Esophagus (tissue), 2 donors: ENCODE results near the gene SPRN. TPM values are rescaled to one million over a fixed set of nuclear protein-coding genes. Genes with fewer than 3 reads are reported as not detected.

Experiments
- H3K27ac ChIP-seq, 2 donors: one replicate each; pipeline ENCODE4 v1.5.1; 2013; ENCODE audit warnings: low read depth in 2 of 2, mild to moderate bottlenecking in 2 of 2, inconsistent platforms in 1 of 2, low read length in 1 of 2, moderate library complexity in 1 of 2
- H3K27me3 ChIP-seq, 2 donors: one replicate each; pipeline ENCODE4 v1.6.1; 2013; ENCODE audit warnings: low read length in 2 of 2, control low read depth in 1 of 2, mild to moderate bottlenecking in 1 of 2; ENCODE audit not compliant: insufficient read depth in 2 of 2, control insufficient read depth in 1 of 2
- H3K36me3 ChIP-seq, 2 donors: one replicate each; pipeline ENCODE4 v1.6.1; 2013; ENCODE audit warnings: low read length in 1 of 2; ENCODE audit not compliant: control insufficient read depth in 2 of 2, insufficient read depth in 2 of 2
- H3K4me1 ChIP-seq, 2 donors: one replicate each; pipeline ENCODE4 v1.6.1; 2013; ENCODE audit warnings: low read length in 1 of 2; ENCODE audit not compliant: control insufficient read depth in 2 of 2, insufficient read depth in 2 of 2
- H3K4me3 ChIP-seq, 2 donors: one replicate each; pipeline ENCODE4 v1.5.1; 2013; ENCODE audit warnings: low read length in 2 of 2, mild to moderate bottlenecking in 2 of 2, low read depth in 1 of 2, moderate library complexity in 1 of 2
- H3K9me3 ChIP-seq, 2 donors: one replicate each; pipeline ENCODE4 v1.6.1; 2013; ENCODE audit warnings: mild to moderate bottlenecking in 2 of 2, low read depth in 1 of 2, low read length in 1 of 2, moderate library complexity in 1 of 2; ENCODE audit not compliant: control insufficient read depth in 2 of 2, insufficient read depth in 1 of 2
- WGBS, 2 donors: extraction: QIAGEN DNeasy Blood & Tissue Kit; methylation state at CpG; one replicate each; pipeline ENCODE4 v1.1.7; 2013; 5-methylcytosine and 5-hydroxymethylcytosine counted together
- polyA plus RNA-seq, 2 donors: library from polyadenylated mRNA; stranded (reverse); fragments of 200-250 nt; gene quantifications; one replicate each; pipeline ENCODE4 v1.2.3, GENCODE V29; 2013
- donor health status: healthy with polysubstance abuse.
- donor health status: Bipolar disorder and iron deficiency.

Gene SPRN
- polyA plus RNA-seq, 2 donors: 0.11 to 0.33 TPM

DNA sequence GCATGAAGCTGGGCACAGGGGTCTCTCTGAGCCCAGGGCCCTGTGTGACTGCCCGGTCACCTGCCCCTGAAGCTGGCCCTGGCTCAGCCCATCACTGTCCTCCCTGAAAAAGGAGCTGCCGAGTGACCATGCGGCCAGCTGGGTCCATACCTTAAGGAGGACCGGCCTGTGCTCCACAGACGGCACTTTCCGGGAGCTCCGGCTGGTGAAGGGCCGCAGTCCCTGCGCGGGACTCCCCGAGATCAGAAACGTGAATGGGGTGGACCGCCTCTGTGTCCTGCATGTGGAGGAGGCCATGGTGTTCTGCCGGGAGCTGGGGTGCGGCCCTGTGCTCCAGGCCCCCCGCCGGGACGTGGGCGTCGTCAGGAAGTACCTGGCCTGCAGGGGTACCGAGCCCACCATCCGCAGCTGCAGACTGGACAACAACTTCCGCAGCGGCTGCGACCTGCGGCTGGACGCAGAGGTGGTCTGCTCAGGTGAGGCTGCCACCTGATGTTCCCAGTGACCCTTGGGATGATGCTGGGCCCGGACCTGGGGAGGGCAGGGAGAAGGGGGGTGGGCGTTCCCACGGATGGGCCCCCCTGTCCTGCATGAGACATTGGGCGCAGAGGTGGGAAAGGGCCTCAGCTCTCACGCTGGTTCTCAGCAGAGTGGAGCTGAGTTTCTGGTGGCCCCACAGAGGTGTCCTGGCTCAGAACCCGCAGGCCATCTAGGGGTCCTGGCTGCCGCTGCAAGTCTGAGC is 32.8 kb upstream of the SPRN start:
- Histone ChIP-seq H3K27me3 (no peaks in the 10 kb centered on the region), H3K9me3 (peaks cover 5 to 13% of the 10 kb centered on the region in 2 donors), H3K27ac (no peak overlapping the region), H3K4me1 (no peaks in the 10 kb centered on the region), H3K4me3 (no peak overlapping the region), H3K36me3 (no peaks in the 10 kb centered on the region)
- 91% methylated on average over 34 of the region's 34 CpGs for WGBS, 2 donors

DNA sequence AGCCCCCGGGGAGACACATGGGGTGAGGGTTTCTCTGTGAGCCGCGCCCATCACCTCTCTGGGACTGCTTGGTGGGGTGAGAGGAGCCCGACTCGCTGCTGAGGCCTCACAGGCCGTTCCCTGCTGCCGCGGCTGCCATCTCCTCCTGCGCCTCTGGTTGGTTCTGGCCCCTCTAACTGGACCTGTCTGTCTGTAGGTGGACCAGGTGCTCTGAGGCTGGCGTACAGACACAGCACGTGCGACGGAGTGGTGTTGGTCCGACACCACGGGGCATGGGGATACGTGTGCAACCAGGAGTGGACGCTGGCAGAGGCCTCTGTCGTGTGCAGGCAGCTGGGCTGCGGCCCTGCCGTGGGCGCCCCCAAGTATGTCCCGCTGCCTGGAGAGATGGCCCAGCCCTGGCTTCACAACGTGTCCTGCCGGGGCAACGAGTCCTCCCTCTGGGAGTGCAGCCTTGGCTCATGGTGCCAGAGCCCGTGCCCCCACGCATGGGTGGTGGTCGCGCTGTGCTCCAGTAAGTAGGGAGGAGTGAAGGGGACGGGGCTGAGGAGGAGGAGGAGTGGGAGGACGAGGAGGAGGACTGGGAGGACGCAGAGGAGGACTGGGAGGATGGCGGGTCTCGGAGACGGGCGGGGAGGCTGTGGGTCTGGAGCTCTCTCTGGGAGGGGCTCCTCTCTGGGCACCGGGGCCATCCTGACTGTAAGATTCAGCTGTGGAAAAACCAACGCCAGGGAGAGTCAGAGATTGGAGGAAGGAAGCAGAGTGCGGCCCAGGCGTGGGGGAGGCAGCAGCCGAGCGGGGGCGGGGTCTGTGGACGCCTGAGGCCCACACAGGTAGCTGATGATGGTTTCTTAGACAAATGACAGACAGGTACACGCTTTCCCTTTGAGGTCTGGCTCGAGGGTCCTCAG is 31.9 kb upstream of the SPRN start:
- Histone ChIP-seq H3K9me3 (peaks cover 5 to 13% of the 10 kb centered on the region in 2 donors), H3K4me1 (no peaks in the 10 kb centered on the region)
- WGBS, 2 donors: 85 to 87% methylated on average over 45 to 46 of the region's 46 CpGs

DNA sequence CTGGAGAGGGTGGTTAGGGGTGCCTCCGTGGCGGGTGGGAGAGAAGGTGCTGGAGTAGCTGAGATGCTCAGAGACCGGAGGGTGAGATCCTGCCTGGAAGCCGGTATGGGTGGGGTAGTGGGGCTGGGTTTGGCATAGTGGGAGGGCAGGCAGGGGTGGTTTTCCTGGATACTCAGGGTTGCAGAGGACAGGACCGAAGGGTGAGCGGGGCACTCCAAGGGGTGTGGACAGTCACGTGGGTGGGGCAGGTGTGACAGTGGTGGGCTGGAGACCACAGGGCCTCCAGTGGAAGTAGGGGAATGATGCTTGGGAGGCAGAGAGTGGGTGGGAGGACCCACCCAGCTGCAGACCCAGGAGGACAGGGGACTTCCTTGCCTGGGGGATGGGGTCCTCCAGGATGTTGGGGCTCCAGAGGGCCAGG is 31.2 kb upstream of the SPRN start:
- H3K27ac ChIP-seq: no peak overlapping the region
- no peaks in the 10 kb centered on the region for H3K27me3 ChIP-seq
- no peak overlapping the region for H3K4me3 ChIP-seq
- peaks cover 5 to 13% of the 10 kb centered on the region in 2 donors for H3K9me3 ChIP-seq
- no peaks in the 10 kb centered on the region for H3K4me1 ChIP-seq
- no peaks in the 10 kb centered on the region for H3K36me3 ChIP-seq
- 85 to 90% methylated on average over 7 of the region's 7 CpGs for WGBS, 2 donors

More for the DNA sequence above, 31.9 kb upstream of the SPRN start:
- Histone ChIP-seq H3K36me3 (no peaks in the 10 kb centered on the region), H3K4me3 (no peak overlapping the region), H3K27ac (no peak overlapping the region), H3K27me3 (no peaks in the 10 kb centered on the region)

GRCh38 chr10:133455196-133455595 is 30.8 kb upstream of the SPRN start:
- Histone ChIP-seq H3K4me3 (no peak overlapping the region), H3K27ac (no peak overlapping the region), H3K36me3 (no peaks in the 10 kb centered on the region), H3K4me1 (no peaks in the 10 kb centered on the region), H3K27me3 (no peaks in the 10 kb centered on the region), H3K9me3 (peaks cover 5 to 13% of the 10 kb centered on the region in 2 donors)
- WGBS, 2 donors: 77% methylated on average over 5 of the region's 5 CpGs

DNA sequence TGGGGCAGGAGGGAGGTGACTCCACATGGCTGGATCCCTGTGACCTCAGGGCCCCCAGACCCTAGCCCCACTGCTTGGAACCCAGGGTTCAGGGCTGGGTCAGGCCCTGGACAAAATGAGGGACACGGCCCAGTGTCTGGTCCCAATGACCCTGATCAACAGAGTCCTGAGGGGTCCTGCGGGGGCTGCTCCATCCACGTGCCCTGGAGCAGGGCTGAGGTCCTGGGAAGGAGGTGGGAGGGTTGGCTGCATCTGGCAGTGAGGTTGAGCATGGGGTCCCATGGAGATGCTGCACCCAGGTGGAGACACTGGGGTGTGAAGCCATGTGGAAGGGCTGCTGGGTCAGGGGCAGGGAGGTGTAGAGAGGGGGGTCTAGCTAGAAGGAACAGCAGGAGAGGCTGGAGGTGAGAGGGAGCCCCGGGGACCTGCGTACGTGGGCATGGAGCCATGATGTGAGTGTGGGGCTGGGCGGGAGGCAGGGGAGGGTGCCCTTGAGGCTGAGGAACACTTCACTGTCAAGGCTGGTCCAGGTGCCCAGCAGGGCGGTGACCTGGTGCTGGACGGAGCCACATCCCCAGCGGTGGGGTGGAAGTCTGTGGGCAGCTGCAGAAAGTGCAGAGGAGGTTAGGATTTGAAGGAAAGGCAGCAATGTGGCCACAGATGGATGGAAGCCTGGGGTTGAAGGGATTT is 29.9 kb upstream of the SPRN start:
- no peaks in the 10 kb centered on the region for H3K27me3 ChIP-seq
- H3K9me3 ChIP-seq: peaks cover 0 to 5% of the 10 kb centered on the region in 2 donors
- 81 to 87% methylated on average over 10 of the region's 10 CpGs for WGBS, 2 donors
- no peaks in the 10 kb centered on the region for H3K36me3 ChIP-seq
- H3K4me1 ChIP-seq: no peaks in the 10 kb centered on the region
- H3K4me3 ChIP-seq: no peak overlapping the region
- no peak overlapping the region for H3K27ac ChIP-seq

- H3K9me3 ChIP-seq: peaks cover 0 to 4% of the 10 kb centered on the region in 2 donors
- H3K36me3 ChIP-seq: no peaks in the 10 kb centered on the region
- H3K4me3 ChIP-seq: no peak within 1 kb of the TSS
- H3K27me3 ChIP-seq: no peaks in the 10 kb centered on the region
- H3K4me1 ChIP-seq: no peaks in the 10 kb centered on the region
- WGBS, 2 donors: 87 to 89% methylated on average over 11 of the region's 11 CpGs
- H3K27ac ChIP-seq: no peak within 1 kb of the TSS
Observed at GRCh38 chr10:133453516-133454203, 29.2 kb upstream of the SPRN start, which contains the start of gene SCART1. Gene SCART1, plus strand, starts transcription at chr10:133453945. Its CDS starts 53 bp downstream, at chr10:133453998.

DNA sequence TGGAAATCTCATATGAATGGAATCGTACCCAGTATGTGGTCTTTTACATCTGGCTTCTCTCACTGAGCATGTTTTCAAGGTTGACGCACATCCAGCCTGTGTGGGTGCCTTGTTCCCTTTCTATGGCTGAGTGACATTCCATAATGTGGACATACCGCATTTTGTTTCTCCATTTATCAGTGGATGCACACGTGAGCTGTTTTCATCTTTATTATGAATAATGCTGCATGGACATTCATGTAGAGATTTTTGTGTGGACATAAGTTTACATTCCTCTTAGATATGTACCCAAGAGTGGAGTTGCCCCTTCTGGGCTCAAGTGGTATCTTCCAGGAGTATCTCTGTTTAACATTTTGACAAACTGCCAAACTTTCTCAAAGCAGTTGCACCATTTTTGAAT is 28.0 kb upstream of the SPRN start:
- Histone ChIP-seq H3K4me1 (no peaks in the 10 kb centered on the region), H3K27me3 (no peaks in the 10 kb centered on the region), H3K27ac (no peak overlapping the region), H3K36me3 (no peaks in the 10 kb centered on the region), H3K4me3 (no peak overlapping the region), H3K9me3 (peaks cover 0 to 4% of the 10 kb centered on the region in 2 donors)
- WGBS, 2 donors: 80 to 81% methylated on average over 4 of the region's 4 CpGs

DNA sequence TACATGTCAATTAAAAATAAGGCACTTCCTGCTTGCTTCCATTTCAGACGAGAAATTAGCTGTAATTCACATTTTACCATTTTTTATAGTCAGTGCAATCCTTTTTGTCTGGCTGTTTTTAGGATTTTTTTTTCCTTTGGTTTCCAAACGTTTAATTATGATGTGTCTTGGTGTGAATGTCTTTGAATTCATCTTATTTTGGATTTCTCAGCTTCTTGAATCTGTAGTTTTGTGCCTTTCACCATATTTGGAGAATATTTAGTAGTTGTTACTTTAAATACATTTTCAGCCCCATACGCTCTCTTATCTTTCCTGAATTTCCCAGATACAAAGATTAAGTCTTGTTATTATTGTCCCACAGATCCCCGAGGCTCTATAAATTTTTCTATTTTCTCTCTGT is 26.9 kb upstream of the SPRN start:
- Histone ChIP-seq H3K27ac (no peak overlapping the region), H3K4me1 (no peaks in the 10 kb centered on the region)
- 55 to 60% methylated on average over 4 of the region's 4 CpGs for WGBS, 2 donors

DNA sequence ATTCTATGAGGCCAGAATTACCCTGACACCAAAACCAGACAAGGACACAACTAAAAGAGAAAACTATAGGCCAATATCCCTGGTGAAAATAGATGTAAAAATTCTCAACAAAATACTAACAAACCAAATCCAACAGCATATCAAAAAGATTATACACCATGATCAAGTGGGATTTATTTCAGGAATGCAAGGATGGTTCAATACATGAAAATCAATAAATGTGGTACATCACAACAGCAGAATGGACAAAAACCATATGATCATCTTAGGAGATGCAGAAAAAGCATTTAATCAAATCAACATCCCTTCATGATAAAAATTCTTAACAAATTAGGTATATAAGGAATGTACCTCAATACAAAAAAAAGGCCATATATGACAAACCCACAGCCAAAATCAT is 23.7 kb upstream of the SPRN start:
- peaks cover 11 to 15% of the 10 kb centered on the region in 2 donors for H3K9me3 ChIP-seq
- H3K27ac ChIP-seq: no peak overlapping the region

More for the DNA sequence above, 26.9 kb upstream of the SPRN start:
- Histone ChIP-seq H3K27me3 (no peaks in the 10 kb centered on the region), H3K9me3 (peaks cover 6 to 7% of the 10 kb centered on the region in 2 donors), H3K36me3 (no peaks in the 10 kb centered on the region), H3K4me3 (no peak overlapping the region)

More for the DNA sequence above, 23.7 kb upstream of the SPRN start:
- Histone ChIP-seq H3K27me3 (no peaks in the 10 kb centered on the region), H3K36me3 (no peaks in the 10 kb centered on the region), H3K4me3 (no peak overlapping the region), H3K4me1 (no peaks in the 10 kb centered on the region)
